ENCODE results near the gene YTHDC2.

DNA sequence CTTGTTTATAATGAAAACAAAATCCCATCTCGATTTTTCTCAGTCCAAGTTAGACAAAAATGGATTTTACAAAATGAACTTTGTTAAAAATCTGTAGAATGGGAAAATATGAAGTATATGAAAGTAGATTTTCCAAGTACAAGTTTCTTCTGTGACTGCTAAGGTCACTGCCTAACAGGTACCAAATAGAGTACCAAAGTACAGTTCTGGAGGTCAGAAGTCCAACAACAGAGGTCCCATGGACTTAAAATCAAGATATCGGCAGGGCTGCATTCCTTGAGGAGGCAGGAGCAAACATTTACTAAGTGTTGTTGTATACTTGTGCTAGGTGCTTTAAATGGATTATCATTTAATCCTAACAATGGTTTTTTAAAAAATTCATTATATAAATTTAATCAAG lies 5.9 kb downstream of the YTHDC2 start:
- no peak for TF ChIP-seq EZH2 (IDR thresholded peaks at IDR 0.05; ENCODE audit: borderline replicate concordance, low read length)
- TF ChIP-seq, protein P1, sequence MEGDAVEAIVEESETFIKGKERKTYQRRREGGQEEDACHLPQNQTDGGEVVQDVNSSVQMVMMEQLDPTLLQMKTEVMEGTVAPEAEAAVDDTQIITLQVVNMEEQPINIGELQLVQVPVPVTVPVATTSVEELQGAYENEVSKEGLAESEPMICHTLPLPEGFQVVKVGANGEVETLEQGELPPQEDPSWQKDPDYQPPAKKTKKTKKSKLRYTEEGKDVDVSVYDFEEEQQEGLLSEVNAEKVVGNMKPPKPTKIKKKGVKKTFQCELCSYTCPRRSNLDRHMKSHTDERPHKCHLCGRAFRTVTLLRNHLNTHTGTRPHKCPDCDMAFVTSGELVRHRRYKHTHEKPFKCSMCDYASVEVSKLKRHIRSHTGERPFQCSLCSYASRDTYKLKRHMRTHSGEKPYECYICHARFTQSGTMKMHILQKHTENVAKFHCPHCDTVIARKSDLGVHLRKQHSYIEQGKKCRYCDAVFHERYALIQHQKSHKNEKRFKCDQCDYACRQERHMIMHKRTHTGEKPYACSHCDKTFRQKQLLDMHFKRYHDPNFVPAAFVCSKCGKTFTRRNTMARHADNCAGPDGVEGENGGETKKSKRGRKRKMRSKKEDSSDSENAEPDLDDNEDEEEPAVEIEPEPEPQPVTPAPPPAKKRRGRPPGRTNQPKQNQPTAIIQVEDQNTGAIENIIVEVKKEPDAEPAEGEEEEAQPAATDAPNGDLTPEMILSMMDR (IDR thresholded peaks at IDR 0.05; ENCODE audit: low read length), result no peak

Measured in OCI-LY1 (cell line).